ENCODE results near the gene SCYGR3. TPM values are rescaled to one million over a fixed set of nuclear protein-coding genes. Genes with fewer than 3 reads are reported as not detected.

Gene SCYGR3
- total RNA-seq (2022; extraction: Qiagen RNA extraction; ENCODE audit: low read depth): not detected in 5 replicates

DNA sequence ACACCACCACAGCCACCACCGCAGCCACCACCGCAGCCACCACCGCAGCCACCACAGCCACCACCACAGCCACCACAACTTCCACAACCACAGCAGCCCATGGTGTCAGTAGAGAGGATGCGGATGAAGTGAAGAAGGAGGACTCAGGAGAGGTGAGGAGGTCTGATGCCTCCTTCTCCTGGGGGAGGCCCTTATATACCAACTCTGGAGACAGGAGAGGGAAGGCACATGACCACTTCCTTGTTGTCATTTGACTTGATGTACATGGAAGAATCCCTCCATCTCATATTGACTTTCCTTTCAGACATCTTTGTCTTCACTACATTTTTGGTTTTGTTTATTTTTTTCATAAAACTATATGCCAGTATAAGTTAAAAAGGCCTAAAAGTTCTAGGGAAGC lies at the start of gene SCYGR3:
SCYGR3 (minus strand) TSS at position 101 of the 400 bp plus-strand sequence; CDS start at position 101, 0 bp downstream.

DNA sequence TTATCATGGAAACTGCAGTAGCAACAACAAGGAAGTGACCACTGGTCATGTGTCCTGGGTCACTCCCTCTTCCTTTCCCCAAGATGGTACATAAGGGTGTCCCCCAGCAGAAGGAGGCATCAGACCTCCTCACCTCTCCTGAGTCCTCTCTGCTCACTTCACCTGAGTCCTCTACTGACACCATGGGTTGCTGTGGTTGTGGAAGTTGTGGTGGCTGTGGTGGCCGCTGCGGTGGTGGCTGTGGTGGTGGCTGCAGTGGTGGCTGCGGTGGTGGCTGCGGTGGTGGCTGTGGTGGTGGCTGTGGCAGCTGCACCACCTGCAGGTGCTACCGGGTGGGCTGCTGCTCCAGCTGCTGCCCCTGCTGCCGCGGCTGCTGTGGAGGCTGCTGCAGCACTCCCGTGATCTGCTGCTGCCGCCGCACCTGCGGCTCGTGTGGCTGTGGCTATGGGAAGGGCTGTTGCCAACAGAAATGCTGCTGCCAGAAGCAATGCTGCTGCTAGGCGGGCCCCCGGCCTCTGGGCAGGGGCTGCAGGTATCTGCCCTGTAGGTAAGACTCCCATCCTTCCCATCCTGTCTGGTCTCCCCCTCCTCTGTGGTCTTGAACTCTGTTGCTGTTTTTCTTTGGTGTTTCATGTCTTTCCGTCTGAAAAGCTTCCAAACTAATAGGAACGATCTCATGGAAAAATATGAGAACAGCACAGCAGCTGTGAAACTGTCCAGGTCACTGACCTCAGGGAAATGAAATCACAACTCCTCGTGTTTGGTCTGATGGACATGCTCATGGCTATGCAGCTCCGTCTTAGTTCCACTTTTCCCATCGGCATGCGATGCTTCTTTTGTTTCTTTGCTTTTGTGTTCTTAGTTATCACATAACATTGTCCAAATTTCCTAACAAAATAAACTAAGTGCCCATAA lies 2.9 kb upstream of the SCYGR3 start, which contains the start of gene SCYGR4:
SCYGR4 (plus strand) TSS at position 183 of the 915 bp plus-strand sequence; CDS start at position 183, 0 bp downstream.

DNA sequence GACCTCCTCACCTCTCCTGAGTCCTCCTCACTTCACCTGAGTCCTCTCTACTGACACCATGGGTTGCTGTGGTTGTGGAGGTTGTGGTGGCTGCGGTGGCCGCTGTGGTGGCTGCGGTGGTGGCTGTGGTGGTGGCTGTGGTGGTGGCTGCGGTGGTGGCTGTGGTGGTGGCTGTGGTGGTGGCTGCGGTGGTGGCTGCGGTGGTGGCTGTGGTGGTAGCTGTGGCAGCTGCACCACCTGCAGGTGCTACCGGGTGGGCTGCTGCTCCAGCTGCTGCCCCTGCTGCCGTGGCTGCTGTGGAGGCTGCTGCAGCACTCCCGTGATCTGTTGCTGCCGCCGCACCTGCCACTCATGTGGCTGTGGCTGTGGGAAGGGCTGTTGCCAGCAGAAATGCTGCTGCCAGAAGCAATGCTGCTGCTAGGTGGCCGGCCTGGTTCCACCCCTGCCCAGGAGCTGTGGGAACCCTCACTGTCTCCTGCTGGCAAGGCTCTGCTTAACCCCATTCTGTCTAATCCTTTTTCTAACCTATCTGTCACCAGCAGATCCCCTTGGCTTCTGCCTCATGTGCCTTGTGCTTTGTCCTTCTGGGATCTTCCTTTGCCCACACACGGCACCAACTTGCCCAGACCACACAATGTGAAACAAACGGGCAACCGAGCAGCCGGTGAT lies 15.7 kb downstream of the SCYGR3 start, which contains the start of gene SCYGR2:
SCYGR2 (plus strand) TSS at position 59 of the 669 bp plus-strand sequence; CDS start at position 59, 0 bp downstream.

Other genes with a start within 250 kb of the SCYGR3 start
- gene TM4SF20, start 235.5 kb downstream of the SCYGR3 start, total RNA-seq (2022; extraction: Qiagen RNA extraction; ENCODE audit: low read depth): 7.8 to 11.0 TPM (median 9.5 TPM) in 5 replicates
- not detected in 5 replicates for gene SCYGR1, start 226.9 kb downstream of the SCYGR3 start, total RNA-seq (2022; extraction: Qiagen RNA extraction; ENCODE audit: low read depth)
- 95.9 to 136 TPM (median 122 TPM) in 5 replicates for gene AGFG1, start 142.7 kb downstream of the SCYGR3 start, total RNA-seq (2022; extraction: Qiagen RNA extraction; ENCODE audit: low read depth)
- not detected in 5 replicates for gene SCYGR2, start 15.9 kb downstream of the SCYGR3 start, total RNA-seq (2022; extraction: Qiagen RNA extraction; ENCODE audit: low read depth)
- 0.09 TPM in 1 of 5 replicates, not detected in the others for gene SCYGR4, start 2.7 kb upstream of the SCYGR3 start, total RNA-seq (2022; extraction: Qiagen RNA extraction; ENCODE audit: low read depth)
- gene SCYGR5, start 52.0 kb upstream of the SCYGR3 start, total RNA-seq (2022; extraction: Qiagen RNA extraction; ENCODE audit: low read depth): not detected in 5 replicates
- gene SLC19A3, start 103.2 kb upstream of the SCYGR3 start, total RNA-seq (2022; extraction: Qiagen RNA extraction; ENCODE audit: low read depth): 2.5 to 3.6 TPM (median 2.8 TPM) in 5 replicates
- gene SCYGR6, start 109.9 kb upstream of the SCYGR3 start, total RNA-seq (2022; extraction: Qiagen RNA extraction; ENCODE audit: low read depth): not detected in 5 replicates
- not detected in 5 replicates for gene SCYGR7, start 113.5 kb upstream of the SCYGR3 start, total RNA-seq (2022; extraction: Qiagen RNA extraction; ENCODE audit: low read depth)
- not detected in 5 replicates for gene SCYGR8, start 131.1 kb upstream of the SCYGR3 start, total RNA-seq (2022; extraction: Qiagen RNA extraction; ENCODE audit: low read depth)
- 1.8 to 4.4 TPM (median 2.7 TPM) in 5 replicates for gene CCL20, start 199.0 kb upstream of the SCYGR3 start, total RNA-seq (2022; extraction: Qiagen RNA extraction; ENCODE audit: low read depth)